PFSK-1 (cell line): ENCODE measurements around the gene SPTBN4.

ENCODE experiments used
- POLR2AphosphoS5 ChIP-seq: IDR thresholded peaks from 2 replicates; pipeline ENCODE4 v1.6.1; 2012; ENCODE audit warnings: low read depth, mild to moderate bottlenecking, control low read depth, low read length, moderate library complexity
- SIN3A ChIP-seq: IDR thresholded peaks from 2 replicates; pipeline ENCODE4 v1.6.1; 2012; ENCODE audit warnings: mild to moderate bottlenecking, low read length, moderate library complexity, borderline replicate concordance; ENCODE audit not compliant: insufficient read depth
- TAF1 ChIP-seq: IDR thresholded peaks from 2 replicates; pipeline ENCODE4 v1.6.1; 2012; ENCODE audit warnings: low read length, control low read depth, borderline replicate concordance; ENCODE audit not compliant: insufficient read depth
- TF ChIP-seq, protein P1 (sequence below), 2 experiments: IDR thresholded peaks; 2 replicates each; pipeline versions ENCODE4 v1.6.1 to v1.8.0; 2011 to 2012; ENCODE audit warnings: low read depth in 2 of 2, low read length in 2 of 2, control low read depth in 1 of 2, inconsistent platforms in 1 of 2, mild to moderate bottlenecking in 1 of 2, moderate library complexity in 1 of 2; ENCODE audit not compliant: insufficient read depth in 1 of 2

DNA sequence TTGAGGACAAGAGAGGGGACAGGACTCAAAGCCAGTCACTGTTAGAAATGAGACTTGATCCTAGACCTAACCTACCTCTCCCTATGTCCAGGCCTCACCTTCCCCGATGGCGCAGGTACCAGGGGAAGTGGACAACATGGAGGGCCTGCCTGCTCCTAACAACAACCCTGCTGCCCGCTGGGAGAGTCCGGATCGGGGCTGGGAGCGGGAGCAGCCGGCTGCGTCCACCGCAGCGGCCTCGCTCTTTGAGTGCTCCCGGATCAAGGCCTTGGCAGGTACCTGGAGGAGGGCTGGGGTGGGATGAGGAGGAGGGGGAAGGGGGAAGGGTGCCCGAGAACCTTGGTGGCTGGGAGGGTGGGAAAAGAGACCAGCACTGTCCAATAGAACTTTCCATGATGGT lies 5.7 kb downstream of the SPTBN4 start:
- no peak for TF ChIP-seq POLR2AphosphoS5
- TF ChIP-seq, protein P1, sequence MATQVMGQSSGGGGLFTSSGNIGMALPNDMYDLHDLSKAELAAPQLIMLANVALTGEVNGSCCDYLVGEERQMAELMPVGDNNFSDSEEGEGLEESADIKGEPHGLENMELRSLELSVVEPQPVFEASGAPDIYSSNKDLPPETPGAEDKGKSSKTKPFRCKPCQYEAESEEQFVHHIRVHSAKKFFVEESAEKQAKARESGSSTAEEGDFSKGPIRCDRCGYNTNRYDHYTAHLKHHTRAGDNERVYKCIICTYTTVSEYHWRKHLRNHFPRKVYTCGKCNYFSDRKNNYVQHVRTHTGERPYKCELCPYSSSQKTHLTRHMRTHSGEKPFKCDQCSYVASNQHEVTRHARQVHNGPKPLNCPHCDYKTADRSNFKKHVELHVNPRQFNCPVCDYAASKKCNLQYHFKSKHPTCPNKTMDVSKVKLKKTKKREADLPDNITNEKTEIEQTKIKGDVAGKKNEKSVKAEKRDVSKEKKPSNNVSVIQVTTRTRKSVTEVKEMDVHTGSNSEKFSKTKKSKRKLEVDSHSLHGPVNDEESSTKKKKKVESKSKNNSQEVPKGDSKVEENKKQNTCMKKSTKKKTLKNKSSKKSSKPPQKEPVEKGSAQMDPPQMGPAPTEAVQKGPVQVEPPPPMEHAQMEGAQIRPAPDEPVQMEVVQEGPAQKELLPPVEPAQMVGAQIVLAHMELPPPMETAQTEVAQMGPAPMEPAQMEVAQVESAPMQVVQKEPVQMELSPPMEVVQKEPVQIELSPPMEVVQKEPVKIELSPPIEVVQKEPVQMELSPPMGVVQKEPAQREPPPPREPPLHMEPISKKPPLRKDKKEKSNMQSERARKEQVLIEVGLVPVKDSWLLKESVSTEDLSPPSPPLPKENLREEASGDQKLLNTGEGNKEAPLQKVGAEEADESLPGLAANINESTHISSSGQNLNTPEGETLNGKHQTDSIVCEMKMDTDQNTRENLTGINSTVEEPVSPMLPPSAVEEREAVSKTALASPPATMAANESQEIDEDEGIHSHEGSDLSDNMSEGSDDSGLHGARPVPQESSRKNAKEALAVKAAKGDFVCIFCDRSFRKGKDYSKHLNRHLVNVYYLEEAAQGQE (IDR thresholded peaks at IDR 0.05; ENCODE audit: insufficient read depth in 1 of 2, low read depth in 2 of 2, low read length in 2 of 2): no peak
- TF ChIP-seq SIN3A: no peak
- TF ChIP-seq TAF1: no peak
